HepG2 (cell line): ENCODE results near the gene BMERB1. TPM values are rescaled to one million over a fixed set of nuclear protein-coding genes. Genes with fewer than 3 reads are reported as not detected.

Experiments
- EP300 ChIP-seq, 3 experiments: sonication (generic) in 1 of 3; formaldehyde crosslinking in 1 of 3; IDR thresholded peaks; 2 replicates each; pipeline versions ENCODE4 v1.5.1 to v1.6.1; 2011 to 2020; ENCODE audit warnings: low read depth in 2 of 3, low read length in 2 of 3, borderline replicate concordance in 1 of 3, improper control_type of control experiment in 1 of 3, mild to moderate bottlenecking in 1 of 3, missing genetic modification reagents in 1 of 3, moderate library complexity in 1 of 3
- ZBTB38 ChIP-seq: sonication (generic); formaldehyde crosslinking; IDR thresholded peaks from 2 replicates; pipeline ENCODE4 v1.5.1; 2020; ENCODE audit warnings: mild to moderate bottlenecking, missing genetic modification reagents
- ZFP82 ChIP-seq: sonication (generic); formaldehyde crosslinking; IDR thresholded peaks from 2 replicates; pipeline ENCODE4 v1.5.1; 2020; ENCODE audit warnings: mild to moderate bottlenecking, missing genetic modification reagents, borderline replicate concordance
- polyA plus RNA-seq, 8 experiments: library from polyadenylated mRNA; depleted of rRNA in 3 of 8; stranded (reverse) in 7 of 8; unstranded in 1 of 8; fragments of >200 nt; fragmentation: Illumina TruSeq in 4 of 8; extraction: Trizol in 4 of 8; gene quantifications; 2 replicates each; pipeline versions ENCODE4 v1.2.1 to v1.2.3, GENCODE V29; 2011 to 2016; ENCODE audit warnings: low read depth in 4 of 8, missing spikeins in 1 of 8, mixed read lengths in 1 of 8; ENCODE audit not compliant: insufficient read depth in 1 of 8
- total RNA-seq, 5 experiments: library from RNA; depleted of rRNA; stranded (reverse); fragments of >200 nt; fragmentation: Illumina TruSeq; extraction: Trizol; gene quantifications; 2 replicates each; pipeline ENCODE4 v1.2.3, GENCODE V29; 2016; ENCODE audit warnings: low read depth in 1 of 5
- TF ChIP-seq, protein P1 (sequence below), 2 experiments: sonication (generic) in 1 of 2; formaldehyde crosslinking in 1 of 2; IDR thresholded peaks; 2 replicates each; pipeline versions ENCODE4 v1.6.1 to v1.9.0; 2014 to 2022; ENCODE audit warnings: antibody characterized with exemption in 1 of 2, borderline replicate concordance in 1 of 2, inconsistent platforms in 1 of 2, low read depth in 1 of 2, missing genetic modification reagents in 1 of 2
- TF ChIP-seq, protein P2 (sequence below): sonication (generic); formaldehyde crosslinking; IDR thresholded peaks from 2 replicates; pipeline ENCODE4 v1.4.0; 2020; ENCODE audit warnings: mild to moderate bottlenecking, missing genetic modification reagents
- TF ChIP-seq, protein P3 (sequence below): sonication (generic); formaldehyde crosslinking; IDR thresholded peaks from 2 replicates; pipeline ENCODE4 v1.4.0; 2020; ENCODE audit warnings: mild to moderate bottlenecking, missing genetic modification reagents, borderline replicate concordance

Gene BMERB1
- total and polyA plus RNA-seq, 2 of the 13 experiments (the other 11 are each of a cell fraction or from before 2014, with no cell fraction given) = 1.4 TPM

DNA sequence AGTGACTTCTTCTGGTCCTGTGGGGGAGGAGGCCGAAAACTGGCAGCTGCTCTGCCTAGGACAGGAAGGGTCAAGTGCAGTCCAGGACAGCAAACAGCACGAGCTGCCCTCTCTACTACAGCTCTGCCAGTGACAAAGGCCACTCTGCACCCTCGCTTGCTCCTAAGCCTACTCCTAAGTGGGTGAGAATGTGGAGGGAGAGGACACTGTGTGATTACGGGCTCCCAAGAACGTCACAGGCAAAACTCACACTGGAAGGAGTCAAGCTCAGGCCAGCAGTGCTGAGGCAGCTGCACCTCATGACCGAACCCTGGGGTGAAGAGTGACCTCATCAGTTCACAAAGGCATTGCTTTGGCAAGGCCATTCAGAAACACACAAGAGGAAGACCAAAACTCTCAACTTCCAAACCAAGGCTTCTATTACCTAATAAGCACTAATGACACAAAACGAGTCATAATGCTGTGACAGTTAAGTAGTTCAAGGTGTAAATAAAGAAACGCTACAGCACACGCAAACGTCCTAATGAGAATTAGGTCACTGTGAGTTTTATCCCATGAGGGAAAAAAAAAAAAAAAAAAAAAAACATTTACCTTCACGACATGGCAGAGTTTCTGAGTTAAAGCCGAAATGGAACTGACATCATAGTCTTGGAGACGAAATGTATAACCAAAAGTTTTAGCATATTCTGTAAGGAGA lies 173.5 kb downstream of the BMERB1 start (continued):
- TF ChIP-seq, protein P1, sequence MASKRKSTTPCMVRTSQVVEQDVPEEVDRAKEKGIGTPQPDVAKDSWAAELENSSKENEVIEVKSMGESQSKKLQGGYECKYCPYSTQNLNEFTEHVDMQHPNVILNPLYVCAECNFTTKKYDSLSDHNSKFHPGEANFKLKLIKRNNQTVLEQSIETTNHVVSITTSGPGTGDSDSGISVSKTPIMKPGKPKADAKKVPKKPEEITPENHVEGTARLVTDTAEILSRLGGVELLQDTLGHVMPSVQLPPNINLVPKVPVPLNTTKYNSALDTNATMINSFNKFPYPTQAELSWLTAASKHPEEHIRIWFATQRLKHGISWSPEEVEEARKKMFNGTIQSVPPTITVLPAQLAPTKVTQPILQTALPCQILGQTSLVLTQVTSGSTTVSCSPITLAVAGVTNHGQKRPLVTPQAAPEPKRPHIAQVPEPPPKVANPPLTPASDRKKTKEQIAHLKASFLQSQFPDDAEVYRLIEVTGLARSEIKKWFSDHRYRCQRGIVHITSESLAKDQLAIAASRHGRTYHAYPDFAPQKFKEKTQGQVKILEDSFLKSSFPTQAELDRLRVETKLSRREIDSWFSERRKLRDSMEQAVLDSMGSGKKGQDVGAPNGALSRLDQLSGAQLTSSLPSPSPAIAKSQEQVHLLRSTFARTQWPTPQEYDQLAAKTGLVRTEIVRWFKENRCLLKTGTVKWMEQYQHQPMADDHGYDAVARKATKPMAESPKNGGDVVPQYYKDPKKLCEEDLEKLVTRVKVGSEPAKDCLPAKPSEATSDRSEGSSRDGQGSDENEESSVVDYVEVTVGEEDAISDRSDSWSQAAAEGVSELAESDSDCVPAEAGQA (IDR thresholded peaks at IDR 0.05; ENCODE audit: low read depth) = 0 out of 2 replicates have a peak, but pooled peaks have one; percentile 34
- TF ChIP-seq, protein P1 (CRISPR knock-in tag; IDR thresholded peaks at IDR 0.05; ENCODE audit: borderline replicate concordance) = no peak
- TF ChIP-seq, protein P2, sequence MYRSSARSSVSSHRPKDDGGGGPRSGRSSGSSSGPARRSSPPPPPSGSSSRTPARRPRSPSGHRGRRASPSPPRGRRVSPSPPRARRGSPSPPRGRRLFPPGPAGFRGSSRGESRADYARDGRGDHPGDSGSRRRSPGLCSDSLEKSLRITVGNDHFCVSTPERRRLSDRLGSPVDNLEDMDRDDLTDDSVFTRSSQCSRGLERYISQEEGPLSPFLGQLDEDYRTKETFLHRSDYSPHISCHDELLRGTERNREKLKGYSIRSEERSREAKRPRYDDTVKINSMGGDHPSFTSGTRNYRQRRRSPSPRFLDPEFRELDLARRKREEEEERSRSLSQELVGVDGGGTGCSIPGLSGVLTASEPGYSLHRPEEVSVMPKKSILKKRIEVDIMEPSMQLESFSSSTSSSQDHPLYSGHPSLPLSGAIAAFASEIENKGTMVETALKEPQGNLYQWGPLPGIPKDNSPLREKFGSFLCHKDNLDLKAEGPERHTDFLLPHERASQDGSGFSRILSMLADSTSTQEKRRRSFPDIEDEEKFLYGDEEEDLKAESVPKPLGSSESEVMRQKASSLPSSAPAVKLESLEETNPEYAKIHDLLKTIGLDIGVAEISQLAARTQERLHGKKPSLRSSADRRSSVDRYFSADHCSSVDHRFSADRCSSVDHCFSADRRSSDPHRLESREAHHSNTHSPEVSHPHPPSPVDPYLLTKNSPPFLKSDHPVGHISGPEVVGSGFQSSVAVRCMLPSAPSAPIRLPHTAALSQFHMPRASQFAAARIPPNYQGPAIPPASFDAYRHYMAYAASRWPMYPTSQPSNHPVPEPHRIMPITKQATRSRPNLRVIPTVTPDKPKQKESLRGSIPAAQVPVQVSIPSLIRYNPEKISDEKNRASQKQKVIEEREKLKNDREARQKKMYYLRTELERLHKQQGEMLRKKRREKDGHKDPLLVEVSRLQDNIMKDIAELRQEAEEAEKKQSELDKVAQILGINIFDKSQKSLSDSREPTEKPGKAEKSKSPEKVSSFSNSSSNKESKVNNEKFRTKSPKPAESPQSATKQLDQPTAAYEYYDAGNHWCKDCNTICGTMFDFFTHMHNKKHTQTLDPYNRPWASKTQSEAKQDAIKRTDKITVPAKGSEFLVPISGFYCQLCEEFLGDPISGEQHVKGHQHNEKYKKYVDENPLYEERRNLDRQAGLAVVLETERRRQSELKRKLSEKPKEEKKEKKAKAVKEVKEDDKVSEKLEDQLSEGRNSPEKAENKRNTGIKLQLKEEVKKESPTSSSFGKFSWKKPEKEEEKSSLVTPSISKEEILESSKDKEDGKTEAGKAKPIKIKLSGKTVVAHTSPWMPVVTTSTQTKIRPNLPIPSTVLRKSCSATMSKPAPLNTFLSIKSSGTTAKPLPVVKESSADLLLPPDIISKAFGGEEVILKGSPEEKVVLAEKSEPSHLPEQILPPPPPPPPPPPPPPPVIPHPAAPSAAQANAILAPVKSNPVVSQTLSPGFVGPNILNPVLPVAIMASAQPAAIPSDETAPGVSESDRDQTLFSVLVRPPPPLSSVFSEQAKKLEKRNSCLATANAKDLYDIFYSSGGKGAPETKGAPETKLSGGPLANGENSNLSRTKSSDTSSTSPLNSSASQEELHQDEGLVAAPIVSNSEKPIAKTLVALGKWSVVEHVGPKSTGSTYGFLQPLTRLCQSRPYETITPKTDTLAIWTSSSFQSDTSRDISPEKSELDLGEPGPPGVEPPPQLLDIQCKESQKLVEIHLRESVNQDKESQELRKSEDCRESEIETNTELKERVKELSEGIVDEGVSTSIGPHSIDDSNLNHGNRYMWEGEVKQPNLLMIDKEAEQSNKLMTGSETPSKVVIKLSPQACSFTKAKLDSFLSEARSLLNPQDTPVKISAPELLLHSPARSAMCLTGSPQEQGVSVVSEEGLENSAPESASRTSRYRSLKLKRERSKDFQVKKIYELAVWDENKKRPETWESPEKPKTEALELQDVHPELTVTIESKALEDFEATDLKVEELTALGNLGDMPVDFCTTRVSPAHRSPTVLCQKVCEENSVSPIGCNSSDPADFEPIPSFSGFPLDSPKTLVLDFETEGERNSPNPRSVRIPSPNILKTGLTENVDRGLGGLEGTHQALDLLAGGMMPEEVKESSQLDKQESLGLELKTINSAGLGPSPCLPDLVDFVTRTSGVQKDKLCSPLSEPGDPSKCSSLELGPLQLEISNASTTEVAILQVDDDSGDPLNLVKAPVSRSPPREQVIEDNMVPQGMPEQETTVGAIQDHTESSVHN = peak; percentile 72
- no peak for TF ChIP-seq EP300 (IDR thresholded peaks at IDR 0.05; ENCODE audit: low read depth in 2 of 2, low read length in 2 of 2)
- no peak for TF ChIP-seq EP300 (CRISPR knock-in tag; IDR thresholded peaks at IDR 0.05; ENCODE audit: borderline replicate concordance)
- no peak for TF ChIP-seq ZFP82 (CRISPR knock-in tag)
- peak; percentile 87 for TF ChIP-seq ZBTB38 (CRISPR knock-in tag)
- TF ChIP-seq, protein P3, sequence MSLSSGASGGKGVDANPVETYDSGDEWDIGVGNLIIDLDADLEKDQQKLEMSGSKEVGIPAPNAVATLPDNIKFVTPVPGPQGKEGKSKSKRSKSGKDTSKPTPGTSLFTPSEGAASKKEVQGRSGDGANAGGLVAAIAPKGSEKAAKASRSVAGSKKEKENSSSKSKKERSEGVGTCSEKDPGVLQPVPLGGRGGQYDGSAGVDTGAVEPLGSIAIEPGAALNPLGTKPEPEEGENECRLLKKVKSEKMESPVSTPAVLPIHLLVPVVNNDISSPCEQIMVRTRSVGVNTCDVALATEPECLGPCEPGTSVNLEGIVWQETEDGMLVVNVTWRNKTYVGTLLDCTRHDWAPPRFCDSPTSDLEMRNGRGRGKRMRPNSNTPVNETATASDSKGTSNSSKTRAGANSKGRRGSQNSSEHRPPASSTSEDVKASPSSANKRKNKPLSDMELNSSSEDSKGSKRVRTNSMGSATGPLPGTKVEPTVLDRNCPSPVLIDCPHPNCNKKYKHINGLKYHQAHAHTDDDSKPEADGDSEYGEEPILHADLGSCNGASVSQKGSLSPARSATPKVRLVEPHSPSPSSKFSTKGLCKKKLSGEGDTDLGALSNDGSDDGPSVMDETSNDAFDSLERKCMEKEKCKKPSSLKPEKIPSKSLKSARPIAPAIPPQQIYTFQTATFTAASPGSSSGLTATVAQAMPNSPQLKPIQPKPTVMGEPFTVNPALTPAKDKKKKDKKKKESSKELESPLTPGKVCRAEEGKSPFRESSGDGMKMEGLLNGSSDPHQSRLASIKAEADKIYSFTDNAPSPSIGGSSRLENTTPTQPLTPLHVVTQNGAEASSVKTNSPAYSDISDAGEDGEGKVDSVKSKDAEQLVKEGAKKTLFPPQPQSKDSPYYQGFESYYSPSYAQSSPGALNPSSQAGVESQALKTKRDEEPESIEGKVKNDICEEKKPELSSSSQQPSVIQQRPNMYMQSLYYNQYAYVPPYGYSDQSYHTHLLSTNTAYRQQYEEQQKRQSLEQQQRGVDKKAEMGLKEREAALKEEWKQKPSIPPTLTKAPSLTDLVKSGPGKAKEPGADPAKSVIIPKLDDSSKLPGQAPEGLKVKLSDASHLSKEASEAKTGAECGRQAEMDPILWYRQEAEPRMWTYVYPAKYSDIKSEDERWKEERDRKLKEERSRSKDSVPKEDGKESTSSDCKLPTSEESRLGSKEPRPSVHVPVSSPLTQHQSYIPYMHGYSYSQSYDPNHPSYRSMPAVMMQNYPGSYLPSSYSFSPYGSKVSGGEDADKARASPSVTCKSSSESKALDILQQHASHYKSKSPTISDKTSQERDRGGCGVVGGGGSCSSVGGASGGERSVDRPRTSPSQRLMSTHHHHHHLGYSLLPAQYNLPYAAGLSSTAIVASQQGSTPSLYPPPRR (CRISPR knock-in tag) = peak; percentile 36; the same call in 1 of the 2 replicates
